COLO668 (cell line): ENCODE data around the gene MSI1.

ENCODE experiments used
- DNase-seq: peaks from one replicate; lab custom pipeline; 2025; ENCODE audit not compliant: unreplicated experiment; lab: John Stamatoyannopoulos, UW

The MSI1 gene

DNA sequence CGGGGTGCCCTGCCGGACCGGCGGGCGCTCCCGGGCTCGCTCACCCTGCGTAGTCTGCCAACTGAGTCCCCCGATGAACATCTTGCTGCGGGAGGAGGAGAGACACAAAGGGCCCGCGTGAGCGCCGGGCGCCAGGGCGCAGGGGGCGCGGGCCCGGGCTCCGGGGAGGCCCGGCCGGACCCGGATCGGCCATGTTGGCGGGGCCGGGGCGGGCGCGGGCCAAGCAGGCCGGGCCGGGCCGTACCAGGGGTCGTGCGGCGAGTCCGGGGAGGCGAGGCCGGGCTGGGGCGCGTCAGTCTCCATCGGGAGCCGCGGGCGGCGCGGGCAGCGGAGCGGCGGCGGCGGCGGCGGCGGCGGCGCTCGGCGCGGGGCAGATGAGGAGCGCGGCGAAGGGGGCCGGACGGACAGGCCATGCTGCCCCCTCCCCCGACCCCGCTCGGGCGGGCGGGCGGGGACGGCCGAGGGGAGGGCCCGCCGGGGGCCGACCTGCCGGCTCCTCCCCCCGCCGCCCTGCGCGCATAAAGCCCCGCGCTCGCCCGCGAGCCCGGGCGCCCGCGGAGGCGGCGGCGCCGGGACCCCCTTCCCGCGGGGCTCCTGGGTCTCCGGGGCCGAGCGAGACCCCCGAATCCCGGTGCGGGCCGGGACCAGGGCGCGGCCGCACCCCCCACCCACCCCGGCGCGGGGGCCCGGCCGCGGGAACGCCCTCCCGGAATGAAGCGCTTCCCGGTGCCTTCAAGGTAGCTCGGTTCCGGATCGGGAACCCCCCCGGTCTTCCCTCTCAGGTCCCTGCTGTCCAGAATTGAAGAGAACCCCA lies at the start of gene MSI1:
TSS of gene MSI1 (minus strand) at position 376 of the 814 bp plus-strand sequence. CDS start at position 303, 73 bp downstream.
- peak; percentile 24 for DNase-seq

DNA sequence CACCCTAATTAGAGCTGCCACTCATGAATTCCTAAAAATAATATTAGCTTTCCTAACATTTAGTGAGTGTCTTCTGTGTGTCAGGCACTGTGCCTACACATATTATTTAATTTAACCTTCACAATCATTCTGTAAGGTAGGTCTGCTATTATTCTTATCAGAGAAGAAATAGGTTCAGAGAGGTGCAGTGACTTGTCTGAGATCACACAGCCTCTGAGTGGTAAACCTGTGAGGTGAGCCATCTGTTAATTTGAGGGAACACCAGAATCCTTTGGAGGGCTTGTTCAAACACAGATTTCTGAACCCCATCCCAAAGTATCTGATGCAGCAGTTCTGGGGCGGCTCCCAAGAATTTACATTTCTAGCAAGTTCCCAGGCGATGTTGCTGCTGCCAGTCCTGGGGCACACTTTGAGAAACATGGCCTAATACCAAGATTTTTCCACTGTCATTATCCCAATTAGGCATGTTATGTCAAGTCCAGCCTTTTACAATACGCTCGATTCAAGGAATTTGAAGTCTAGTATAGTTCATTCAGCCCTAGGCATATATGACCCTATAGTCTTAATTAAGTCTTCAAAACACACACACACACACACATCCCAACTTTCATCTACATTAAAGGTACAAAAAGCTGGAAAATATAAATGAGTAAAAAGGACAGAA lies 49.1 kb upstream of the MSI1 start:
- DNase-seq, result no peak

DNA sequence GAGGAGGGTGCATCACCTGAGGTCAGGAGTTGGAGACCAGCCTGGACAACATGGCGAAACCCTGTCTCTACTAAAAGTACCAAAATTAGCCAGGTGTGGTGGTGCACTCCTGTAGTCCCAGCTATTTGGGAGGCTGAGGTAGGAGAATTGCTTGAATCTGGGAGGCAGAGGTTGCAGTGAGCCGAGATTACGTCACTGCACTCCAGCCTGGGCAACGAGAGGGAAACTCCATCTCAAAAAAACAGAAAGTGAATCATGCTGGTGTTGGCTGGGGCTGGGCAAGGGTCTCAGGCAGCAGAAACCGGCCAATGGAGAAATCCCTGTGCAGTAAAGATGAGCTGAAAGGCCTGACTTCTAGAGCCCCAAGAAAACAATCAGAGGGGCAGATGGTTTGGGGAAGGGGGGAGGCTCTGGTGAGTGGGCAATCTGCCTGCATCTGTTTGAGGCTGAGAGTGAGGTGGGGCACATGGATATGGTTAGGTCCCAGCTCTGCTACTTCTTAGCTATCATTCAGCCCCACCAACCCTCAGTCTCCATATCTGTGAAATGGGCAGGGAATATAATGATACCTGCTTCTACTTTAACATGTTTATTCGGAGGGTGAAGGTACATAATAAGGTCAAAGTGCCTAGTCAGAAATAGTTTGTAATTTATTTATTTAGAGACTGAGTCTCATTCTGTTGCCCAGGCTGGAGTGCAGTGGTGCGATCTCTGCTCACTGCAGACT lies 47.7 kb upstream of the MSI1 start:
- DNase-seq, result no peak

DNA sequence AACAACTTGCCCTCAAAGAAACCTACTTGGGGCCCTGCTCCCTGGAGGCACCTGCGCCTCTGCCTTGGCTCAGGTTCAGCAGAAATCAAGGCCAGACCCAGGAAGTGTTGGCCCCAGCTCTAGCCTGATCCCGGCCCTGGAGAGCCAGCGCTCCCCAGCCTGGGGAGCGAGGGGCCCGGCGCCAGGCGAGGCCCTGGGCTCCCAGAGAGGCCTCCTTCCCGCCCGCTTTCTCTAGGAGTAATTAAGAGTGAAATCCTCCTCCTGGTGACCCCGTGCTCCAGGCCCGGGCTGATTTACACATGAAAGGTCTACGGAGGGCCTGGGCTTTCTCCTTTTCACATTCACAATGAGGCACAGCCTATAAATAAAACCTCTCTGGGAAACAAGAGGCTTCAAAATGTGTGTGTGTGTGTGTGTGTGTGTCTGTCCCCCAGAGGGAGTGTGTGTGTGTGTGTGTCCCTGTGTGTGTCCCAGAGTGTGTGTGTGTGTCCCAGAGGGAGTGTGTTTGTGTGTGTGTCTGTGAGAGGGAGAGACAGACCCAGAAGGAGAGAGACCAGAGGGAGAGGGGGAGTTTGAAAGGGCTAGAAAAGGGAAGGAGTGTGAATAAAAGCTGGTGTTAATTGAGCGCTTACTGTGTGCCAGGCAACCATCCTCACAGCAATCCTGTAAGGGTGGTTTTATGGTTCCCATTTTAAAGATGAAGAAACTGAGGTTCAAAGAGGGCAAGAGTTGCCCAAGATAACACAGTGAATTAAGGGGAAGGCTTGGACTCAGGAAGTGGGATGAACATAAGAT lies 45.1 kb upstream of the MSI1 start:
- no peak for DNase-seq

DNA sequence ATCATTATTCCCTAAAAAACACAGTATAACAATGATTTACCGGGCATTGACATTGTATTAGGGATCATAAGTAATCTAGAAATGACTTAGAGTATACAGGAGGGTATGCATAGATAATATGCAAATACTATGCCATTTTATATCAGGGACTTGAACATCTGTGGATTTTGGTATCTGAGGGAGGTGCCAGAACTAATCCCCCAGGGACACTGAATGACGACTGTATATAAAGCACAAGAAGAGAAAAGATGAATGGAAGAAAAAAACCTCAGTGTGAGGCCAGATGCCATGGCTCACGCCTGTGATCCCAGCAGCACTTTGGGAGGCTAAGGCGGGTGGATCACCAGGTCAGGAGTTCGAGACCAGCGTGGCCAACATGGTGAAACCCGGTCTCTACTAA lies 43.5 kb upstream of the MSI1 start:
- no peak for DNase-seq

DNA sequence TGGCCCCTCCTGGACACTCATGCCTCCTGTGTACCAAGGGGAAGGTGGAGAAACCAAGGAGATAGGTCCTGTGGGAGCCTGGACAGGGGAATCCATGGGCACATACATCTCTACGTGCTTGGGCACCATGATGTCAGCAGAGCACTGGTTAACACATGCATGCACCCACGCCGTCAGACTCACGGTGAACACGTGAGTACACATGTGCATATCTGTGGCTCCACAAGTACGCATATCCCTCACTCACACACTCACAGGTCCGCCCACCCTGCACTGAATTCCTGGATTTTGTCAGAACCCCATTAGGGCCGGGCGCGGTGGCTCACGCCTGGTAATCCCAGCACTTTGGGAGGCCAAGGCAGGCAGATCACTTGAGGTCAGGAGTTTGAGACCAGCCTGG lies 39.8 kb upstream of the MSI1 start:
- no peak for DNase-seq

DNA sequence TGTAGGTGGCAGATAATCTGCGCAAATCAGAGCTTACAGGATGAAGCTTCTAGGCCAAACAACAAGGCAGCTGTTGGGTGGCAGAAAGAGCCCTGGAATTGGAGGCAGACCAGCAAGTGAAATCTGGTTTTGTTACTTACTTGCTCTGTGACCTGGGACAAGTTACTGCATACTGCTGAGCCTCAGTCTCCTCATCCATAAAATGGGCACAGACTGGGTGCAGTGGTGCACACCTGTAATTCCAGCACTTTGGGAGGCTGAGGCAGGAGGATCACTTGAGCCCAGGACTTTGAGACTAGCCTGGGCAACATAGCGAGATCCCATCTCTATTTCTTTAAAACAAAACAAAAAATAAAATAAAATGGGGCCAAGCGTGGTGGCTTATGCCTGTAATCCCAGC lies 37.6 kb upstream of the MSI1 start:
- DNase-seq, result no peak

DNA sequence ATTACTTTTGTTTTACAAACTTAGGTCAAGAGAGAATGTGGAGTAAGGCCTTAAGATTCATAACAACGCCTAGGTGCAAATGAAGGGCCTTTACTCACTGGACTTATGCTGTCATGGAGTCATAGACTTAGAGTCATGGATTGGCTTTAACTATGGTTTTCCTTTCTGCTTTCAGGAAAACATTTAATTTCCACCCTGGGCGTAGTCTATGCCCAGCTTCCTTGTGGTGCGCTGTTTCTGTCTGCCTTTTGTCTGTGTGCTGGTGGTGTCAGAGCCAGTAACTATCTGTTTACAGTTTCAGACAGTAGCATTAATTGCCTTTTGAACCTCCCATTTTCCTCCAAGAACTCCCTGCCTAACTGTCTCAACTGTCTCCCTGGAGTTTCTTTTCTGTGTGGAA lies 37.1 kb upstream of the MSI1 start:
- no peak for DNase-seq

DNA sequence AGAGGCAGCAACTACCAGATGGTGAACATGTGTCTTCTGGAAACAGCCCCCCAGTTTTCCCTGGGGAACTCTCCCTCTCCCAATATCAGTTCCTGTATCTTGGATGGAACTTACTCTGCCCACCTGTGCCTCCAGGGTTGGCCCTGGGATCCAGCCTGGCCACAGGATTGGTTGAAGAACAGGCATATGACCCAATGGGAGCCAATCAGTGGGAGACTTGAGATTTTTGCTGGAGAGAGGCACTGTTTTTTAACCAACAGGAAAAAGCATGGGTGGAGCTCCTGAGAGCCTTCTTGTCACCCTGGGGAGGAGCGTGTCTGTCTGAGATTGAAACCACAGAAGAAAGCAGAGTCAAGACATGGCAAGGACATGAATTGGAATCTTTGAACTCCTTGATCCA lies 35.3 kb upstream of the MSI1 start:
- no peak for DNase-seq

DNA sequence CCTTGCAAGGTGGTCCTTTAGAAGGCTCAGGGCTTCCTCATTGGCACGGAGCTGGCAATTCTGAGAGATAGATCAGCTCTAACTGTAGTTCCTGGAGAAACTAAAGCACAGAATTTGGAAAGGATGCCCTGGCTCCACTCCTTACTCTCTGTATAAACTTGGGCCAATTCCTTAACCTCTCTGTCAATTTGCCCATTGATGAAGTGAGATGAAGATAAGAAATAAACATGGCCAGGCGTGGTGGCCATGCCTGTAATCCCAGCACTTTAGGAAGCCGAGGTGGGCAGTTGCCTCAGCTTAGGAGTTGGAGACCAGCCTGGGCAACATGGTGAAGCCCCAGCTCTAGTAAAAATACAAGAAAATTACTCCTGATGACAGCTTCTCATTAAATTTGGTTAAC lies 34.9 kb upstream of the MSI1 start:
- DNase-seq, result no peak

DNA sequence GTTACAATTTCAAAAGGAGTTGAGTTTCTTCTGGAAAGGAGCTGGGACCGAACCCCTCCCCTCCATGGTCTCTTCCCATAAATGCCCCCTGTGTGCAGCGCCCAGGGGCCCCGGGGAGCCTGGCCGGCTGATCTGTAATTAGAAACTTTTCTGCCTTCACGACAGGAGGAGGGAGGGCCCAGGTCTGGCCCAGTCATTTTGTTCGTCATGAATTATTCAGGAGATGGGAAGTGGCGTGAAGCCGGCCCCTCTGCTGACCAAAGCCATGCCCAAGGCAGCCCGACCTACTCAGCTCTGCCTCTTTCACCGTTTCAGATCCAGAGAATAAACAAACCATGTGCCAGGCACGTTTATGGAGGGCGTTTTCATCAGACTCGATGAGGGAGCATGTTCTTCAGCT lies 33.3 kb upstream of the MSI1 start:
- no peak for DNase-seq

DNA sequence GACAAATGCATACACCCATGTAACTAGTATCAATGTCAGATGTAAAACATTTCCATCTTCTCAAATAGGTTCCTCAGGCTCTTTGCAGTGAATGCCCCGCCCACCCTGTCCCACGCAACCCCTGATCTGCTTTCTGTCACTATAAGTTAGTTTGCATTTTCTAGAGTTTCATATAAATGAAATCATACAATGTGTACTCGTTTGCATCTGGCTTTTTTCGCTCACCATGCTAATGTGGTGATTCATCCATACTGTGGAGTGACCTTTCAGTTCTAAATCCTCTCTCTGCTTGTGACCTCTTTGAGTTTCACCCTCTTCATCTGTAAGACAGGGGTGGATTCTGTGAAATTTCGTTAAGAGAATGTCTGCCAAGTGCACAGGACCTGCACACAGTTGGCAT lies 30.6 kb upstream of the MSI1 start:
- DNase-seq, result no peak

DNA sequence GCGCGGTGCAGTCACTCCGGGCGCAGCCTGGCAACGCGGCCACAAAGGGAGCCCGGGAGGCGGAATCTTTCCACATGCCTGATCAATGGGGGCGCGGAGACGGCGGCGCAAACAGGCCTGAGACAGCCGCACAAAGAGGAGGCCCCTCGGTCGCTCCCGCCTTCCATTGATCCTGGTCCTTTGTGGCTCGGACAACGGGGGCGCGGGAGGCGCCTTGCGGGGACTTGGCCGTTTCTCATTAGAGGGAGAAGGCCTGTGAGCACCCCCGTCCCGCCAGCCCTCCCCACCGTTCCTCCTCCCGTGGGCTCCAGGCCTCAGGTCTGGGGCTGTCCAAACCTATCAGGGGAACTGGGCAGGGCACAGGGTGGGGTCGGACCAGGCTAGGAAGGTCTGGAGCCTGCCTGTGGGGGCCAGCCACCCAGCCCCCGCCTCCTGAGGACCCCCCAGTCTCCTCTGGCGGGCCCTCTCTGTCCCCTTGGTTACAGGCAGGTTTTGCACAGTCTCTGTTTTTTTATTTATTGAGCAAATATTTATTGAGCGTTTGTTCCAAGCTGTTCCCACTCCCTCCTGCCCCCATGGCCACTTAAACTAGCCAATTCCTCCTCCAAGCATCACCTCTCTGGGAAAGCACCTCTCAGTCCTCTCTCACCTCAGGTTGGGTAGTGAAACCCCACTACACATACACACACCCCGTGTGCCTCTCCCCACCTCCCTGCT lies 29.0 kb upstream of the MSI1 start:
- DNase-seq, result peak; percentile 18

DNA sequence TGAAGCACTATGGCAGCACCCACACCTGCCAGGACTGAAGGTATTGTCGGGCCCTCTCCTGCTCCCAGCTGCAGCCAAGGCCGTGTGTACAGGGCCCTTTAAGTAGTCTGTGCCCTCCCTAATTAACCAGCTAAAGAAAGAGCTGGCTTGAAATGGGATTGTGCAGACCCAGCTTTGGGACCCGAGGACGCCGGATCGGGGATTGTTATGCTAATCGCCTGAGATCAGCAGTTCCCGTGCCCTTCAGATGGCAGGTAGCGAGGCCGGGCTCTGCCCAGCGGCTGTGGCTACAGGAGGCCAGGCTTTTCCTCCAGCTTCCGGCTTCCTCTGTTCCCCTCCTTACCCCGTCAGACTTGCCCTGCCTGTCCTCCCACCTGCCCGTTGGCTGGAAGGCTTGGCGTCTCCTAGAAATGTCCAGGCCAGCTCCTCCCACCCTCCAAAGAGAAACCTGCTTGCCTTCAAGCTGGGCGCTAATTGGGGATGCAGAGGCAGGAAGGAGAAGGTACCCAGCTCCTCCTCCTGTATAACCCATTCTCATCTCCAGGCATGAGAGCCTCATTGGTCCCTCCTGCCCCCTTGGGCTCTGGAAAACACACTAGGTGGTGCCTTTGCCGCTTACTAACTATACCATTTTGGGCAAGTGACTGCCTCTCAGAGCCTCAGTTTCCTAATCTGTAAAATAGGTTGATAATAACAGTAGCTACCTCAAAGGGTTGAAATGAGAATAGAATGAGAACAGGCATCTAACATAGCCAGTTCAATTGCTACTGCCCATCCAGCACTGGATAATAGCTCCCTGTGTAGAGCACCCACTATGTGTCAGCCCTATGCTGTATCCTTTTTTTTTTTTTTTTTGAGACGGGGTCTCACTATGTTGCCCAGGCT lies 25.8 kb upstream of the MSI1 start:
- DNase-seq, result peak; percentile 77

DNA sequence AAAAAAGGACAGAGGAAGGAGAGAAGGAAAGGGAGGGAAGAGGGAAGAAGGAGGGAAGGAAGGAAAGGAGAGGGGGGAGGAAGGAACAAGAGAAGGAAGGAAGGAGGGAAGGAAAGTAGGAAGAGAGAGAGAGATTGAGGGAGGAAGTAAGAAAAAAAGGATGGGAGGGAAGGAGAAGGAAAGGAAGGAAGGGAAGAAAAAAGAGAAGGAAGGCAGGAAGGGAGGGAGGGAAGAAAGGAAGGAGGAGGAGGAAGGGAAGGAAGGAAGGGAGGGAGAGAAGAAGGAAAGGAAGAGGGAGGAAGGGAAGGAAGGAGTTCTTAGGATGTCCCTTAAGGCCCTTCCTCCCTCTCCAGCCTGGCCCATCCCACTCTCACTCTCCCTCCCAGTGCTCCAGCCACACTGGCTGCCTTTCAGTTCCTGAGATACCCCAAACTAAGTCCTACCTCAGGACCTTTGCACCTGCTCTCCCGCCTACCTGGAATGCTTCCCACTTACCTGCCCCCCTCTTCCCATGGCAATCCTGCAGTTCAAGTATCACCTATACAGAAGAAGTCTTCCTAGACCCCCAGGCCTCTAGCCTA lies 21.7 kb upstream of the MSI1 start:
- no peak for DNase-seq

DNA sequence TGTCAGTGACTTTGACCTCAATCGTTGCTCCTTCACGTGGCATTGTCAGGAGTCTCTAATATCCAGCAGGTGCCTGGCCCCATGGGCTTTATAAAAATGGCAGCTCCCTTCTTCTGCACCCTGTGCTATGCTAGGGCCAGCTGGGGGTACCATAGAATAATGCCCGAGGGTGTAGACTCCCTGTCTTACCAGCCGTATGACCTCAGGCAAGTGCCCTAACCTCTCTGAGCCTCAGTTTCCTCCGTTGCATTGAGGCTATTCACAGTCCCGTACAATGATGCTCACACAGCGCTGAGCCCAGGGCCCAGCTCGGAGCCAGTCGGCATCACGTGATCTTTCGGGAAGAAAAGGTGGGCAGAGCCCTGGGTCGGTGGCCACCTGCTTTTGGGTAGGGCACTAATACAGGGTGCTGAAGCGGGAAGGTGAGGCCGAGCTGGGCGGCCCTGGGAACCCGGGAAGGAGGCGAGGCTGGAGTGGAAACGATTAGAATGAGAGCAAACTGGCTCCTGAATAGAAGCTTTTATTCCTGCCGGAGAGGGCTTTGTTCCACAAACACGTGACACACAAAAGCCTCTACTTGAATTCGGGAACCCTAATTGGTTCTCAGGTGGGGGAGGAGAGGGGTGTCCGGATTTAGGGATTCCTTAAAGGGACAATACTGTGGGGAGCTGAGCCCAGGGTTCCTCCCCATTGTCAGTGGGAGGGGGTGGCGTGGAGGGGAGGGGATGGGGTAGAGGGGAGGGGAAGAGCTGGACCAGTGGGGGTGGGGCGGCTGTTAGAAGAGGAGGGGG lies 19.9 kb upstream of the MSI1 start:
- peak; percentile 38 for DNase-seq

DNA sequence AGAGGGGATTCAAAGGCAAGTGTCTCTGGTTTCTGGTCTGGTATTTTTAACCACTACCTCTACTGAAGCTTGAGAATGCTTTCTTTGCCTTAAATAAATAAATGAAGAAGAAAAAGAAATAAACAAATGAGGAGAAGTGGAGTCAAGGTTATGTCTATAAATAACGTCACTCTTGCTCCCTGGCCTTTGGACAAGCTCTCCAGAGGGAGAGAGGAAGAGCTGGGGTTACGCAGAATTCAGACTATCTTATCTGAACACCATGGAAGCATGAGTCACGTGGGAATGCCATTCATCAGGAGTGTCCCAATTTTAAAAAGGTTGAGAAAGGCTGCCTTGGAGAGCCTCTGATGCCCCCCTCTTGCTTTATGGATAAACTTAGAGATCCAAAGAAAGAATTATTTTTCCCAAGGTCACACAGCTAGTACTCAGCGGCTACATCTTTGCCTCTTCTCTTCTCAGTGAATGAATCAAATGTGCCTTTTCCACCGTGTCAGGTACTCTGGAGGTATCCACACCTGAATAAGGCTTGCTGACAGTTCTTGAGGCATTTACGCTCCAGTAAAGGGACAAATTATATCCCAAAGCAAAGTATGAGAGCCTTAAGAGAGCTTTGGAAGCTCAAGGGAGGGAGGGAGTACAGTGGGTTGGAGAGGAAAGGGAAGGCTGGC lies 12.9 kb upstream of the MSI1 start:
- no peak for DNase-seq

DNA sequence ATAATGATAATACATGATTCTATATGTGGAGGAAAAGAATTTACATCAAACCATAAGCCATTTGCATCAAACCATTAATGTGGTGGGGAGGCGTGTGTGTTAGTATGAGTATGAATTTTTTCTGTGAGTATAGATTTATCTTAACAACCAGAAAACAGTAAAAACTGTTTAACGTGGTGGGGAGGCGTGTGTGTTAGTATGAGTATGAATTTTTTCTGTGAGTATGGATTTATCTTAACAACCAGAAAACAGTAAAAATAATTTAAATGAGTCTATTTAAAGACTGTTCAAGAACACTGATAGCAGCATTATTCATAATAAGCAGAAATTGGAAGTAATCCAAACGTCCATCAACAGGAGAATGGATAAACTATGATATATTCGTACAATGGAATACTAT lies 9.1 kb upstream of the MSI1 start:
- DNase-seq, result no peak
